GM18861 (cell line): ENCODE measurements around the gene CHRNA4.

Experiments
- ATAC-seq: cut with Tn5 transposase; IDR thresholded peaks from one replicate; pipeline ENCODE4 v1.9.1; 2021; ENCODE audit not compliant: unreplicated experiment

The CHRNA4 gene

DNA sequence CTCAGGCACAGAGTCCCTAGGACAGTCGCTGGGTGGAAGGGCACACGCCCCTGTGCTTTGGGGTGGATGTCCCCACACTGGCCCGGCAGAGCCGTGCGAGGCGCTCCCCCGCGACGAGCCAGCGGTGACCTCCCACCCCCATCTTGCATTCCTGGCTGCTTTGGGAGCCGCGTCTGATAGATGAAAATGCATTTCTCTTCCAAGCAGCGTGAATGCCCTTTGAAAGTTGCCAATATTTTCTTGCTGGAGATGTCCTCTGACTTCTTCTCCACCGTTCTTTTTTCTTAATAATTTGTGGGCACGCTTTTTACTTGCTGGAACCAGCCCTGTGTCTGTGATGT is 38.2 kb downstream of the CHRNA4 start:
- ATAC-seq, result no peak

DNA sequence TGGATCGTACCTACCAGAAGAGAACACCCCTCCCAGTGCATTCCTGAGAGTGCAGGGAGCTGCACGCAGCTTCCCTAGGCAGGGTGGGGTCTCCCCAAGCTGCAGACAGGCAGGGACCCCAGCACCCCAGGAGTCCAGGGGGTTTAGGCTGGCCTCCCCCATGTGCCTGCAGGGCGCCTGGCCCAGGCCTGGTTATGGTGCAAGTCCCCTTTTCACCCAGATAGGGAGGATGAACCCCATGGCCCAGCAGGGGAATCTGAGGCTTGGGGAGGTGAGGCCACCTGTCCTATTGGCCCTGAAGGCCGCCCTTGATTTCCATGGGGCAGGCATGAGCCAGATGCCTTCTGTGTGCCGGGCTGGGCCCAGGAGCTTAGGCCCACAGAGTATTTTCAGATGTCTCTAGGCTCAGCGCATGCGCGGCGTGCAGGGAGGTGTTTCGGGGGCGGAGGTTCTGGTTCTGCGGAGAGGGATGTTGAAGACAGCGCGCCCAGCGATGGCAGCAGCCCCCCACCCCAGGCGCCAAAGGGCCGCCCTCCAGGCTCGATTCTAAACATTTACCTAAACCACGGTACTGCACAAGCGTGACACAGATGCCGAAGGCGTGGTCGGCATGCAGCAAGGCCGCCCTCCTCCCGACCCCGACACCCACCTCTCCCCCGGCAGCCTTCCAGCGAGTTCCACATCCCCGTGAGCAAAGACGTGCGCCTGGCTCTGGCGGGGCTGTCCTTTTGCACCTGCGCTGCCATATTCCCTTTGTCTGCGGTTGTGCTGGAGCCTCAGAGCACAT is 38.8 kb downstream of the CHRNA4 start:
- no peak for ATAC-seq

DNA sequence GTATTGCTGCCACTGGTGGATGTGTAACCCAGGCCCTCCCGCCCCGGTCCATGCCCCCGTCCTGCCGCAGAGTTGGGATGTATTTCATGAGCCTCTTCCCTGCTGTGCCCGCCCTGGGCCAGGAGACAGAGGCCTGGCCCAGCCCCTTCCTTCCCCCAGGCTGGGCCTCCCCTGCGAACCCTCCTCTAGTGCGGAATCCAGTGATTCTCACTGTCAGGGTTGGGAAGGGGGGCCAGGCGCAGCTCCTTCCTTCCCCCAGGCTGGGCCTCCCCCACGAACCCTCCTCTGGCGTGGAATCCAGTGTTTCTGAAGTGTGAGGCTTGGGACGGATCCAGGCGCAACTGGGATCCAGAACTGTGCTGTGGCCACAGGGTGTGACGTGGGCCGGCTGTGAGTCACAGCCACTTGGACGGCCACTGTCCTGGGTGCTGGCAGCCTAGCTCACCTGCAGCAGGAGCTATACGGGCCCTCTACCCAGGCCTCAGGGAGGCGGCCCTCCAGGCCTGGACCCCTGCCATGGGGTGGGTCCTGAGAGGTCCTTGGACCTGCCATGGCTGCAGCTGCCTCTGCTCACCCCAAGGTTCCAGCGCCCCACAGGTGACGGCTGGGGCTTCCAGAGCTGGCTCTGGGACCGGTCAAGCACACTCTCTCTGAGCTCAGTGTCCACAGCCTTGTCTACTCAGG is 39.9 kb downstream of the CHRNA4 start:
- ATAC-seq, result no peak

DNA sequence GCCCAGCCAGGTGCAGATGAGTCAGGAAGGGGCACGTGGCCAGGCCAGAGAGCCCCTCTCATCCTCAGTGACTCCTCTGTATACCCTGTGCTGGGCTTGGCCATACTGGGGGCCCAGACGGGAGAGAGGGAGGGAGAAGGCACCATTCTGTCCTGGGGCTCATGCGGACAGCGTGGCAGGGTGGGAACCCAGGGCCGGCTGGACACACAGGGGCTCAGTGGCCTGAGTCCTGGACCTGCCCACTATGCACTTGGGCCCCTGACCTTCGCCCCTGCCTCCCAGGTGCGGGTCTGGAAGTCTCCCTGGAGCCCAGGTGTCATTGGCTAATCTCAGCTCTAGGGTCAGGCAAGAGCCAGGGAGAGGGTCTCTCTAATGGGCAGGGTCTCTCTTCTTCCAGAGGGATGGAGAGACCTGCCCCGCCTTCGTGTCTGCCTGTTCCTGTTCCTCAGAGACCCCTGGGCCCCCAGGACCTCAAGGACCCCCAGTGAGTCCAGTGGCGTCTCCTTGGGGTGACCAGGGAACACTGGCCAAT is 40.5 kb downstream of the CHRNA4 start:
- ATAC-seq, result no peak

DNA sequence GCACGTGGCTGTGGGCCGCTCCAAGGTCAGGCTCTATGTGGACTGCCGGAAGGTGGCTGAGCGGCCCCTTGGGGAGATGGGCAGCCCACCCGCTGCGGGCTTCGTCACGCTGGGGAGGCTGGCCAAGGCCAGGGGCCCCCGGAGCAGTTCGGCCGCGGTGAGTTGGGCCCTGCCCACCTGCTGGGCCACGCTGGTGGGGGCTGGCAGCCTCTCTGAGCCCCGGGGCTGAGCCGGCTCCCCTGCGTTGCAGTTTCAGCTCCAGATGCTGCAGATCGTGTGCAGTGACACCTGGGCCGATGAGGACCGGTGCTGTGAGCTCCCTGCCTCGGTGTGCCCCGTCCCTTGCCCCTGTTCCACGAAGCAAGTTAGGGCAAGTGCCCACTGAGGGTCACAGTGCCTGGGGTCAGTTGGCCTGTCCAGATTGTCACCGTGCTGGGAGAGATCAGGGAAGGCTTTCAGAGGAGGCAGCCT is 41.1 kb downstream of the CHRNA4 start:
- ATAC-seq, result no peak

DNA sequence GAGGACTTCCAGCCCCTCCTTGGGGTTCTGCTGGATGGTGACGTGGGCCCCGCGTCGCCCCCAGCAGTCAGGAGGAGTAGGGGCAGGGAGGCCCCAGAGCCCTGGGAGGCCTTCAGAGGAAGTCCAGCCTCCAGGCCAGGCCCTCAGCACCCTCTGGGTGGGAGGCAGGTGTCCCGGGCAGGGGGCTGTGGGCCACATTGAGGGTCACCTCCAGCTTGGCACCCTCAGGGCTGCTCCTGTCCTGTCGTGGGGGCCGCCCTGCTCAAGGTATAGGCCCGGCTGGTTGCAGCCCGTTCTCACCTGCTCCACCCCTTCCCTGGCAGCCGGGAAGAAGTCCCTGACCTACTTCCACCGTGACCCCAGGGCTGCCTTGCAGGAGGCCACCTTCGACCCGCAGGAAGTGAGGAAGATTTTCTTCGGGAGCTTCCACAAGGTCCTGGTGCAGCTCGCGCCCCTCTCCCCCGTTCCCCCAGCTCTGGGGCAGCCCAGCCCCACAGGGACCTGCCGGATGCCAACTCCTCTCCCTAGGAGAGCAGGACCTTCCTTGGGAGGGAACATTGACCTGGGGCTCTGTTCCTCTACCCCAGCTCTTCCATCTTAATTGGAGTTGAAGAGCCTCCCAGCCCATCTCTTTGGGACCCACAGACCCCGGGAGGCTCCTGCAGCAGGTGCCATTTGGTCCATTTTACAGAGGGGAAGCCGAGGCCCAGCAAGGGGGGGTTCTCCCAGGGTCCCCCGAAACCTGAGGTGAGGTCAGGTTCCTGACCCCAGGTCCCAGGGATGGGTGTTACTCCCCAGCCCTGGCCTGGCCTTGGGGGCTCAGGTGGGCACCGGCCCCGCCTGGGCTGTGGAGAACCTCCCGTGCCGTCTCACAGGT is 41.7 kb downstream of the CHRNA4 start:
- ATAC-seq, result no peak

DNA sequence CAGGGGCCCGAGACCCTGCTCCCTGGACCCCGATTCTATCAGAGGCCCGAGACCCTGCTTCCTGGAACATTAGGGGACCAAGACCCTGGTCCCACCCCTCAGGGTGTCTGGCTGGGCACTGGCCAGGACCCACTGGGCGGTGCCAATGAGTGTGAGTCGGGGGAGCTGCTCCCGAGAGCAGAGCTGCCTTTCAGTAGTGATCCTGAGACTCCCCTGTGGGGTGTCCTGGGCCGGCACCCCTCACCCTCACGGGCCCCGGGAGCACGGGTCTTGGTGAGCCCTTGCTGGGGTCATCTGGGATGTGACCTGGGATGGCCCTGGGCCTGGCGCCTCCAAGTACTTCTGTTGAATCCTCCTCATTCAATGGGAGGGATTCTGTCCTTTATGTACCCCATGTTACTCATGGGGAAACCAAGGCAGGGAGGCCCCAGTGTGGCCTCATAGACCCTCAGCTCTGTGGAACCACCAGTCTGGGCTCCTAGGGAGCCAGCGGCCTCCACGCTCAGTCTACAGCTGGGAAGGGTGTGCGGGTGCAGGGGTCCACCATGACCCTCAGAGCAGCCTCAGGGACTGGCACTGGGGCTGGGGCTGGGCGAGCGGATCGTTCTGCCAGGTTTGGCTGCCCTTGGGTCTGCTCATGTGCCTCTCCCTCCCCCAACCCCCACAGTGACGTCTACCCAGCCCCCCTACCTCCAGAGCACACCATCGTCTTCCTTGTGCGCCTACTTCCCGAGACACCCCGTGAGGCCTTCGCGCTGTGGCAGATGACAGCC is 42.6 kb downstream of the CHRNA4 start:
- no peak for ATAC-seq

DNA sequence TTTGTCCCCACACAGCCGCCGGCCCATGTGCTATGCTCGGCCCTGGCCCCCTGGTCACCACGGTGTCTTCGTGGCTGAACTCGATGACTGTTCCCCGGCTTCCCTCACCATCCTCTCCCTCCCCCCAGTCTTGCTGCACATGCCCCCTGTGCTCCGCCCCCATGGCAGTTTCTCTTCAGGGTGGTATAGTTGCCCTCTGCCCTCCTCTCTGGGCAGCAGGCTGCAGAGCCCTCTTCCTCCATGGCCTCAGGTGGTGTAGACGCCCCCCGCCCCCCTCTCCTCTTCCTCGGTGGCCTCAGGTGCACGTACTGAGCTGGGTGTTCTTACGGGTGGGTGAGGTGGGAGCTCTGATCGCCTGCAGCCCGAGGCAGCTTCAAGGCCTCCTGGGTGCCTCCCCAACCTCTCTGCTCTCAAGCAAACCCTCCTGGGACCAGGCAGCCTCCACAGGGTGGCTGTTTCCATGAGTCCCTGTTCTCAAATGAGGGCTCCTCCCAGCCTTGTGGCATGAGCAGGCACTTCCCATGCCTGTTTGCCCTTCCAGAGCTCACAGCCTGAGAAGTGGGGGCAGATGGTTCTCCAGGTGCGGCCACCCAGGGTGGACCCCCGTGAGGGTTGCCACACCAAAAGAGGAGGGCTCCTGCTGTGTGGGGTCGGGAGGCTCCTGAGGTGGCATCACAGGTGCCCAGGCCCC is 43.4 kb downstream of the CHRNA4 start:
- no peak for ATAC-seq

DNA sequence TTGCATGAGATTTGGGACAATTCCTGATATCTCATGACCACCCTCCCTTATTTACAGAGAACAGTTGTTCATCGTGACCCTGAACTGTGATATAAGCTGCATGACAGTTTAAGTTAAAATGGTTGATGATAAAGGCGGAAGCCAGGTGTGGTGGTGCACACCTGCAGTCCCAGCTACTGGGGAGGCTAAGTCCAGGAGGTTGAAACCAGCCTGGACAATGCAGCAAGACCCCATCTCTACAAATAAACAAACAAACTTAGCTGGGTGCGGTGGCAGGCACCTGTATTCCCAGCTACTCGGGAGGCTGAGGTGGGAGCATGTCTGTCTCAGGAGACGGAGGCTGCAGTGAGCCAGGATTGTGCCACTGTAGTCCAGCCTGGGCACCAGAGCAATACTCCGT is 44.1 kb downstream of the CHRNA4 start:
- ATAC-seq, result no peak

DNA sequence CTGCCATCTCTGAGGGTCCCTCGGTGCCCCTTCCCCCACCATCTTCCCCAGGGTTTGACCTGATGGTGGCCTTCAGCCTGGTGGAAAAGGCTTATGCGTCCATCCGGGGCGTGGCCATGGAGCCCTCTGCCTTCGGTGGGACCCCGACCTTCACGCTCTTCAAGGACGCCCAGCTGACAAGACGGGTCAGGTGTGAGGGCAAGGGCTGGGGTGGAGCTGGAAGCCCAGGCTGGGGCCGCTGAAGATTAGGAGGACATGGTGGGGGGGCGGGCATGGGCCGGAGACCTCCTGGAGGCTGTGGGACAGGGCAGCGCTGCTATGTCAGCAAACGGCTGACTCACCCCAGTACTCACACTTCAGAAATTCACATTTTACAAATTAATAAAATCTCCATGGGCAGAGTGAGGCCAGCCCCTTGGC is 44.6 kb downstream of the CHRNA4 start:
- no peak for ATAC-seq

DNA sequence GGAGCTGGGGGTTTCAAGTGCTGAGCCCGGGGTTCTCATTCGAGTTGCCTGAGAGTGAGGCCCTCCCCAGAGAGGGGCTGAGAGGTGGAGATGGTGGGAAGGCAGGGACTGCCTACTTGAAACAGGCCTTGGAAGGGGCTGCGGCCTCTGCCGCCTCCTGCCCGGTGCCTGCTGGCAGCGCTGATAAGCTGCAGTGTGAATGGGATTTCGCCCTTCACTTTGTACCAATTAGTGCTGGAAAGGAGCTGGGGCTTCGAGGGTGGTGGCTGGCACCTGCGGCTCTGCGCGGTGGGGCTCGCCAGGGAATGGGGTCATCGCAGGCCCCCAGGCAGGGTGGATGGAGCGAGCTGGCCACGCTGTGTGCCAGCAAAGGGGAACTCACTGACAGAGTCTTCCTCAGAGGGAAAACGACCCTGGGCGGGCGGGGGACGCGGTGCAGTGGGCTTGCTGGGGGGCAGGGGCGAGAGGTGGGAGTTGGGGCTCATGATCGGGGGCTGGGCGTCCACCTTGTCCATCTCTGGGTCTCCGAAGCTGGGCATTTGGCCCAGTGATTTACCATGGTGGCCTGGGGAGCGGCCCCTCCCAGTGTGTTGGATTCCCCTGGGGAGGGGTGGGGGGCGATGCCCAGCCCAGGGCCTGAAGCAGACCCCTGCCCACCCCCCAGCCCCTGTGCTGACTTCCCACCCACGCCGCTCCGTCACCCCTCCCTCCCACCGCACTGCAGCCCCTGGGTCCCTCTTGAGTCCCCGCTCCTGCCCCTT is 45.2 kb downstream of the CHRNA4 start:
- ATAC-seq, result no peak

DNA sequence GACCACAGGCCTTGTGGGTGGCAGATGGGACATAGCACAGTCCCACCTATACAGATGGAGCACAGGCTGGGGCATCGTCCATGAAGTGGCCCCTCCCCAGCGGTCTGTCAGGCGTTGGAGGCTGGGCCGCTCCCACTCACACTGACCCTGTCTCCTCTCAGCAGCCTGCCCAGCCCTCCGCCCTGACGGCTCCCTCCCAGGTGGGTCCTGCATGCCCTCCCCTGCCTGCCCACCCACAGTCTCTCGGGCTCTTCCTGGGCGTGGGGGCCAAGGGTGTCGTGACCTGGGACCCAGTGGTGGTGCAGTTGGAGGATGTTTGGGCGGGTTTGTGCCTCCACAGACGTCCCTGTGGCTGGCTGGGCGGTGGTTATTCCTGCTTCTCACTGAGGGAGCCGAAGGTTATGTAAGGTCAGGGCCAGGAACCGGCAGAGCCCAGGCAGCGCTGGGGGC is 45.9 kb downstream of the CHRNA4 start:
- no peak for ATAC-seq

DNA sequence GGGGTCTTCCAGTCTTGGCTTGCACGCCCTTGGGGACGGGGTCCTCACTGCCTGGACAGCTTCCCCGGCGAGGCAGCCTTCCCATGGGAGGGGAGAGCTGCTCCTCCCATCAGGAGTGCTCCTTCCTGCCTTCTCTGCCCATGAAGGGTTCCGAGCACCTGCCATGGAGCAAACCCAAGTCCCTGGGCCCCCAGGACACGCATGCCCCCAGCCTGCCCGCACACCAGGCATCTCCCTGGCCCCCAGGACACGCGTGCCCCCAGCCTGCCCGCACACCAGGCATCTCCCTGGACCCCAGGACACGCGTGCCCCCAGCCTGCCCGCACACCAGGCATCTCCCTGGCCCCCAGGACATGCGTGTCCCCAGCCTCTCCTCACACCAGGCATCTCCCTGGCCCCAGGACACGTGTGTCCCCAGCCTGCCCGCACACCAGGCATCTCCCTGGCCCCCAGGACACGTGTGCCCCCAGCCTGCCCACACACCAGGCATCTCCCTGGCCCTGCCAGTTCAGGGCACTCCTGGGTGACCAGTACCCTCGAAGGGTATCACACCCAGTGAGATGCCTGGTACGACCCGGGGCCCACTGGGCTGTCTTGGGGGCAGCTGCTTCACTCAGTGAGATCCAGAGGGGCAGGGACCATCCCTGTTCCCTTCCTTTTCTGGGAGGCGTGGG is 46.4 kb downstream of the CHRNA4 start:
- ATAC-seq, result no peak

DNA sequence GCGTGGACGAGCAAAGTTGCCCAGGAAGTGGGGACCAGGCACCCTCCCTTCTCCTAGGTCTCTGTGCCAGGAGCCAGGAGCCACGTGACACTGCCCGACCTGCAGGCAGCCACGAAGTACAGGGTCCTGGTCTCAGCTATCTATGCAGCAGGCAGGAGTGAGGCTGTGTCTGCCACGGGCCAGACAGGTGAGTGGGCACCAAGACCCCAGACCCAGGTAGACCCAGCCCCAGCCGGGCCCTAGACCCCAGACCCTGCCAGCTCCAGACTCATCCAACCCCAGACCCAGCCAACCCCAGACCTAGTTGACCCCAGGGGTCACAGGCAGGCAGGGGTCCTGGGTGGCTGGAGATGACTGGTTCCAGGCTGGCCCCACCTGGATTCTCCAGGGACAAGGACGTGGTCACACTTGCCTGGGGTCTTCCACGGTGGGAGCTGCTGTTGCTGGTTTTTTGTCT is 47.1 kb downstream of the CHRNA4 start:
- ATAC-seq, result no peak

DNA sequence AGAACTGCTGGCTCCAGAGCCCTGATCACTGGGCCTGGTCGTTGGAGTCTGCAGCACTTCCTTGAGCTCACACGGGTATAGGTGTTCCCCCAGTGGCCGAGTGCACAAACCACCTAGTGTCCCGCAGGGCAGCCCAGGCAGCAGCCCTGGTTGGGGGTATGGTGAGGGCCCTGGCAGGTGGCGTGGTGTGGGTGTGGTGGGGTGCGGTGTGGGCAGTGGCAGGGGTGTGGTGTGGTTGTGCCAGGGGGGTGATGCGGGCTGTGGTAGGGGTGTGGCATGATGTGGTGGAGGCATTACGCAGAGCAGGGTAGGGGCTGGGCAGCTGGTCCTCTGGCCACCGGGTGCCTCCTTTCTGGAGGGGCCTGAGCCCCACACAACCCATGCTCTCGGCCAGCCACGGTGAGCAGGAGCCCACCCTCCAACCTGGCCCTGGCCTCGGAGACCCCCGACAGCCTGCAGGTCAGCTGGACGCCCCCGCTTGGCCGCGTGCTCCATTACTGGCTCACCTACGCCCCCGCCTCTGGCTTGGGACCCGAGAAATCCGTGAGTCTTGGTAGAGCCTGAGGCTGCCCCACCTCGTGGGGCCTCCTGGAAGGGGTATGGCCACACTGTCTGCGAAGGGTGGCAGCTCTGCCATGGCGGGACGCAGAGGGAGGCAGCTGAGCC is 47.7 kb downstream of the CHRNA4 start:
- no peak for ATAC-seq

DNA sequence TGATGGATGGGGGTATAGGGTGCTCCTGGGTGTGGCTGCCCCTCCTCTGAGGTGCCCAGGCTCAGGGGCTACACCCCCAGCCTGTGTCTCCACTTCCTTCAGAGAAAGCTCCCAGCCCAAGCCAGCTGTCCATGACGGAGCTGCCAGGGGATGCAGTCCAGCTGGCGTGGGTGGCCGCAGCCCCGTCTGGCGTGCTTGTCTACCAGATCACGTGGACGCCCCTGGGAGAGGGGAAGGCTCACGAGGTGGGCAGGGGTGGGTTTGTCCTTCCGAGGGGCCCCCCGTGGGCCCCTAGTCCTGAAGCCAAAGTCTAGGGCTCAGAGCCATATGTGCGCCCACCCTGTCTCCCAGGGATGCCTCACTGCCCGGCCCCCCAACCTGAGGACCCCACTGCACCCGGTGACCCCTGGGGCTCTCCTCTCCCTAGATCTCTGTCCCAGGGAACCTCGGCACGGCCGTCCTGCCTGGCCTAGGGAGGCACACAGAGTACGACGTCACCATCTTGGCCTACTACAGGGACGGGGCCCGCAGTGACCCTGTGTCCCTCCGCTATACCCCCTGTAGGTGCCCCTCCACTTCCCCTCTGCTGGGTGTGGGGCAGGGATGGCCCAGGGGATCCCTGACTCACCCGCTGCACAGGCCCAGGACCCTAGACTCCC is 48.3 kb downstream of the CHRNA4 start:
- ATAC-seq, result no peak

DNA sequence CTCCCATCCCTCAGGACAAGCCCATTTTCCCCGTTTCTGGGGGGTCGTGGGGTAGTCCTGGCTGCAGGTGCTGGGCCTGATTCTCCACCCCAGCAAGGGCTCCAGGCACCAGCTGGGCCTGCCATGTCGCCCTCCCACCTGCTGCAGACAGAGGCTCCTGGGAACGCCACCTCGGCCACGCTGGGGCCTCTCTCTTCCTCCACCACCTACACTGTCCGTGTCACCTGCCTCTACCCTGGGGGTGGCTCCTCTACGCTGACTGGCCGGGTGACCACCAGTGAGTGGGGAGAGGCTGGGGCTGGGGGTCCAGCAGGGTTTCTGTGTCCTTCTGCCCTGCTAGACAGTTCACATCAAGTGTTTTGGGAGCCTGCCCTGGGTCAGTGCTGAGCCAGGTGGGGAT is 48.9 kb downstream of the CHRNA4 start:
- no peak for ATAC-seq

DNA sequence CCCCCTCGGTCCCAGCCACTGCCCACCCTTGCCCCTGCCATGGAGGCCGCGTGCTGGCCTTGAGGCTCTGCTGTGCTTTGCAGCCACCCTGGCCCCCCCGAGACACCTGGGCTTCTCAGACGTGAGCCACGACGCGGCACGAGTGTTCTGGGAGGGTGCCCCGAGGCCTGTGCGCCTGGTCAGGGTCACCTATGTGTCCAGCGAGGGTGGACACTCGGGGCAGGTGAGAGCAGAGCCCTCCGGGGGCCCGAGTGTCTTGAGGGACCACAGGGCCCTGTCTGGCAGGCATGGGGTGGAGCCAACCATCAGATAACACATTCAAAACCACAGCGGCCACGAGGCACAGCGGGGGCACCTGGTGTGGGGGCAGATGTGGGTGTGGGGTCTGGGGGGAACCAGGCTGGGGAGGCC is 49.3 kb downstream of the CHRNA4 start:
- ATAC-seq, result no peak
